Measurements from ENCODE around the gene LCN15.

DNA sequence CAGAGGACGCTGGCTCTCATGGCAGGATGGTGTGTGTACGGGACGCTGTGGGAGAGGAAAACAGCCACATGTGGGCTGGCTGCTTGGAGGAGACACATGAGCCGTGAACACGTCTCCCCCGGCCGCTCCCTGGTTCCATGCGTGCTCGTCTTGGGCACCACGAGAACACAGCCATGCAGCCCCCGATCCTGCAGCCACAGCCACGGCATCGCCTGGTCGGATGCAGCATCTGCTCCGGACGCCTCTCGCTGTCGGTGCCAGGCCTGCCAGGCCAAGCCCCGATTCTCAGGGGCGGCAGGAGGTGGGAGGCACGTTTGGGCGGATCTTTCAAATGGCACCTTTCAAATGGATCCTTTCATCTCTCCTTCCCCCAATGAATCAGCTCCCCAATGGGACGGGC lies 24.8 kb downstream of the LCN15 start:
- TF ChIP-seq, protein P1, sequence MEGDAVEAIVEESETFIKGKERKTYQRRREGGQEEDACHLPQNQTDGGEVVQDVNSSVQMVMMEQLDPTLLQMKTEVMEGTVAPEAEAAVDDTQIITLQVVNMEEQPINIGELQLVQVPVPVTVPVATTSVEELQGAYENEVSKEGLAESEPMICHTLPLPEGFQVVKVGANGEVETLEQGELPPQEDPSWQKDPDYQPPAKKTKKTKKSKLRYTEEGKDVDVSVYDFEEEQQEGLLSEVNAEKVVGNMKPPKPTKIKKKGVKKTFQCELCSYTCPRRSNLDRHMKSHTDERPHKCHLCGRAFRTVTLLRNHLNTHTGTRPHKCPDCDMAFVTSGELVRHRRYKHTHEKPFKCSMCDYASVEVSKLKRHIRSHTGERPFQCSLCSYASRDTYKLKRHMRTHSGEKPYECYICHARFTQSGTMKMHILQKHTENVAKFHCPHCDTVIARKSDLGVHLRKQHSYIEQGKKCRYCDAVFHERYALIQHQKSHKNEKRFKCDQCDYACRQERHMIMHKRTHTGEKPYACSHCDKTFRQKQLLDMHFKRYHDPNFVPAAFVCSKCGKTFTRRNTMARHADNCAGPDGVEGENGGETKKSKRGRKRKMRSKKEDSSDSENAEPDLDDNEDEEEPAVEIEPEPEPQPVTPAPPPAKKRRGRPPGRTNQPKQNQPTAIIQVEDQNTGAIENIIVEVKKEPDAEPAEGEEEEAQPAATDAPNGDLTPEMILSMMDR (IDR thresholded peaks at IDR 0.05): no peak
- TF ChIP-seq POLR2A (IDR thresholded peaks at IDR 0.05): no peak

All from Peyer's patch (tissue), 4 donors.